GM23338 (cell line): ENCODE measurements around the gene RNF186. TPM values are rescaled to one million over a fixed set of nuclear protein-coding genes. Genes with fewer than 3 reads are reported as not detected.
A peak's percentile ranks its signal among the peaks of the same experiment; 100 is the strongest.
"Not testable (repeated sequence)": the region's sequence is repeated elsewhere in the genome, so short reads cannot be mapped to it uniquely, and the experiment has no call there.

Experiments
- ATAC-seq: fragments of 200-7000 bp; cut with Tn5 transposase; 3 replicates; pipeline ENCODE4 v1.9.1; 2020
- DNase-seq: peaks from one replicate; pipeline ENCODE4 v3.0.0-alpha.2; 2015; ENCODE audit warnings: low spot score
- H2AFZ ChIP-seq: fragments of 200-600 bp; sonication (generic); 2 replicates; pipeline ENCODE4 v1.8.0; 2016; ENCODE audit warnings: antibody characterized with exemption, mild to moderate bottlenecking, moderate library complexity
- H3F3A ChIP-seq: fragments of 200-600 bp; sonication (generic); replicated peaks from 2 replicates; pipeline ENCODE4 v1.8.0; 2017; ENCODE audit warnings: antibody characterized with exemption, mixed run types, low read depth
- H3K27ac ChIP-seq: fragments of 200-600 bp; sonication (generic); 2 replicates; pipeline ENCODE4 v1.6.1; 2016; ENCODE audit warnings: low read depth
- H3K27me3 ChIP-seq: fragments of 200-600 bp; sonication (generic); 2 replicates; pipeline ENCODE4 v1.8.0; 2016; ENCODE audit warnings: mild to moderate bottlenecking, mixed run types, moderate library complexity; ENCODE audit not compliant: insufficient read depth
- H3K36me3 ChIP-seq: fragments of 200-600 bp; sonication (generic); 2 replicates; pipeline ENCODE4 v1.8.0; 2016; ENCODE audit warnings: mild to moderate bottlenecking; ENCODE audit not compliant: insufficient read depth
- H3K4me1 ChIP-seq: fragments of 200-600 bp; sonication (generic); 2 replicates; pipeline ENCODE4 v1.8.0; 2016; ENCODE audit warnings: mild to moderate bottlenecking, moderate library complexity; ENCODE audit not compliant: insufficient read depth
- H3K4me2 ChIP-seq: fragments of 200-600 bp; sonication (generic); 2 replicates; pipeline ENCODE4 v1.7.1; 2017; ENCODE audit warnings: mixed run types
- H3K4me3 ChIP-seq: fragments of 200-600 bp; sonication (generic); 2 replicates; pipeline ENCODE4 v1.6.1; 2016; ENCODE audit warnings: mixed run types
- H3K79me2 ChIP-seq: fragments of 200-600 bp; sonication (generic); replicated peaks from 2 replicates; pipeline ENCODE4 v1.8.0; 2017; ENCODE audit warnings: mild to moderate bottlenecking; ENCODE audit not compliant: insufficient read depth
- H3K9me2 ChIP-seq: fragments of 200-600 bp; sonication (generic); 2 replicates; pipeline ENCODE4 v1.8.0; 2017; ENCODE audit not compliant: insufficient read depth
- H4K20me1 ChIP-seq: fragments of 200-600 bp; sonication (generic); replicated peaks from 2 replicates; pipeline ENCODE4 v1.8.0; 2017; ENCODE audit warnings: mild to moderate bottlenecking; ENCODE audit not compliant: insufficient read depth
- H3K27ac Mint-ChIP-seq: 2 replicates; pipeline ENCODE4 v1.8.0; 2020; ENCODE audit warnings: inconsistent platforms, mild to moderate bottlenecking, moderate library complexity, mixed read lengths
- H3K27me3 Mint-ChIP-seq: 3 replicates; pipeline ENCODE4 v1.8.0; 2022; ENCODE audit warnings: low read depth, mild to moderate bottlenecking, moderate library complexity, mixed read lengths, inconsistent platforms; ENCODE audit not compliant: insufficient read depth, poor library complexity
- H3K36me3 Mint-ChIP-seq: 3 replicates; pipeline ENCODE4 v1.8.0; 2021; ENCODE audit warnings: low read depth, mild to moderate bottlenecking, inconsistent platforms, moderate library complexity, mixed read lengths
- H3K4me1 Mint-ChIP-seq: 3 replicates; pipeline ENCODE4 v1.8.0; 2020; ENCODE audit warnings: mild to moderate bottlenecking, inconsistent platforms, mixed read lengths
- H3K4me3 Mint-ChIP-seq: 3 replicates; pipeline ENCODE4 v1.8.0; 2021; ENCODE audit warnings: moderate library complexity, mild to moderate bottlenecking, inconsistent platforms, mixed read lengths
- H3K9me3 Mint-ChIP-seq: 3 replicates; pipeline ENCODE4 v1.8.0; 2020; ENCODE audit warnings: moderate library complexity, mild to moderate bottlenecking, inconsistent platforms, mixed read lengths
- ETS1 ChIP-seq: IDR thresholded peaks from 2 replicates; pipeline ENCODE4 v1.6.1; 2016; ENCODE audit warnings: antibody characterized with exemption
- EZH2 ChIP-seq: fragments of 200-600 bp; sonication (generic); IDR thresholded peaks from one replicate; pipeline ENCODE4 v1.8.0; 2017; ENCODE audit warnings: antibody characterized with exemption, mild to moderate bottlenecking, low read depth; ENCODE audit not compliant: unreplicated experiment
- EZH2phosphoT487 ChIP-seq: fragments of 200-600 bp; sonication (generic); IDR thresholded peaks from one replicate; pipeline ENCODE4 v1.8.1; 2018; ENCODE audit warnings: antibody characterized with exemption; ENCODE audit not compliant: unreplicated experiment
- JUNB ChIP-seq: IDR thresholded peaks from one replicate; pipeline ENCODE4 v1.6.1; 2016; ENCODE audit warnings: antibody characterized with exemption; ENCODE audit not compliant: unreplicated experiment
- NANOG ChIP-seq: IDR thresholded peaks from 2 replicates; pipeline ENCODE4 v1.6.1; 2016; ENCODE audit warnings: antibody characterized with exemption, borderline replicate concordance
- POLR2AphosphoS5 ChIP-seq: IDR thresholded peaks from 2 replicates; pipeline ENCODE4 v1.6.1; 2016; ENCODE audit warnings: antibody characterized with exemption, low read depth
- STAT1 ChIP-seq: IDR thresholded peaks from one replicate; pipeline ENCODE4 v1.6.1; 2016; ENCODE audit warnings: antibody characterized with exemption; ENCODE audit not compliant: unreplicated experiment
- ZNF331 ChIP-seq: fragments of 250-450 bp; sonication (Bioruptor Pico); IDR thresholded peaks from 2 replicates; pipeline ENCODE4 v1.5.0; 2020; ENCODE audit warnings: low read depth, mild to moderate bottlenecking, moderate library complexity
- polyA plus RNA-seq: library from polyadenylated mRNA; unstranded; fragments of >200 nt; fragmentation: Nextera tagmentation; extraction: Ambion mirVana; gene quantifications from 2 replicates; pipeline ENCODE4 v1.2.1, GENCODE V29; 2016
- total RNA-seq: library from RNA; depleted of rRNA; stranded (reverse); fragments of >200 nt; shearing (Covaris generic); gene quantifications from 2 replicates; pipeline ENCODE4 v1.2.3, GENCODE V29; 2014
- TF ChIP-seq, protein P1 (sequence below), 2 experiments: fragments of 200-600 bp in 1 of 2; sonication (generic) in 1 of 2; conservative IDR thresholded peaks; 2 replicates each; pipeline versions ENCODE4 v1.5.1 to v1.6.1; 2016 to 2017; ENCODE audit warnings: antibody characterized with exemption in 2 of 2, low read depth in 2 of 2, mild to moderate bottlenecking in 2 of 2, moderate library complexity in 1 of 2
- TF ChIP-seq, protein P2 (sequence below): fragments of 250-450 bp; sonication (Bioruptor Pico); IDR thresholded peaks from 2 replicates; pipeline ENCODE4 v1.5.0; 2020; ENCODE audit warnings: mild to moderate bottlenecking, moderate library complexity

The RNF186 gene
- total and polyA plus RNA-seq, 2 experiments from 2014 or later = not detected

DNA sequence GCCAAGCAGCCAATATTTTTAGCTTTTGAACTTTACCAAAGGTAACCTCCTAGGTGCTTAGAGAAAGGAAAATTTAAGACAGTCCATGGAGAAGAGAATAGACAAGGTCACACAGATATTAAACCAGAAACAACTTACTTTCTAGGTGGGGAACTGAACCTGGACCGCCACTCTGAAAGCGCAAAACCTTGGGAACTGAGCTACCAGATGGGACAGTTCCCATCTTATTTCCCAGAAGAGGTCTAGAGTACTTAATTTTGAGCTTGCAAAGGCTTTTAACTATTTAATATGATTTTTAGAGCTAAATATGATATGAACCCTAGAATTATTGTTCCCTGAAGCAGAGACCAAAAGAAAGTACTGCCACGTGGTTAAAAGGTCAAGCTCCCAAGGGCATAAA is 34.2 kb upstream of the RNF186 start:
- not testable (repeated sequence) for H3K27me3 Mint-ChIP-seq, H3K27me3 ChIP-seq, H4K20me1 ChIP-seq, H3K36me3 Mint-ChIP-seq, ATAC-seq, H3K27ac ChIP-seq, H3K9me3 Mint-ChIP-seq, H3K4me1 ChIP-seq, H3K4me3 Mint-ChIP-seq, H3K79me2 ChIP-seq, H3K36me3 ChIP-seq, H3K27ac Mint-ChIP-seq, H3K4me1 Mint-ChIP-seq, H3K4me2 ChIP-seq, H2AFZ ChIP-seq, H3K9me2 ChIP-seq, H3F3A ChIP-seq, DNase-seq, H3K4me3 ChIP-seq

- H3K4me1 Mint-ChIP-seq, H3K4me1 ChIP-seq, H2AFZ ChIP-seq, H3K4me3 Mint-ChIP-seq, H3K9me2 ChIP-seq, H3K27ac ChIP-seq, H3K36me3 ChIP-seq, DNase-seq, H3K4me3 ChIP-seq, H3K9me3 Mint-ChIP-seq, H3K79me2 ChIP-seq, ATAC-seq, H3K27me3 Mint-ChIP-seq, H3K4me2 ChIP-seq, H4K20me1 ChIP-seq, H3K27me3 ChIP-seq, H3K36me3 Mint-ChIP-seq, H3K27ac Mint-ChIP-seq, H3F3A ChIP-seq: not testable (repeated sequence)
Measured at GRCh38 chr1:19847334-19847733, 32.3 kb upstream of the RNF186 start.

DNA sequence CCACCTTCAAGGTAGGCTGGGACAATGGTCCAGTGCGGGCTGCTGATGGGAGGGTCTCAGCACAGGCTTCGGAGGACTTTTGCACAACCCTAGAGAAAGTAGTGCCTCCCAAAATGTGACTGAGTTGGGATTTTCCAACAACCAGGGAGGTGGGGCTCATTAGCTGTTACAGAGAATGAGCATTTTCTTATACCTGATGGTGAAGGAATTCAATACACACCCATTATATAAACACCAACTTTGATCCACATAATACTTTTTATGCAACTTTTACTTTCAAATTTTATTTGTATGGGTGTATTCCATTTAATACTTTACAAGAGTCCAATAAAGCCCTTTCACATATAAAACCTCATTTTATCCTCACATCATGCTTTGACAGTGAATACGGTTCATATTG is 31.3 kb upstream of the RNF186 start:
- no peak overlapping the region for H3K4me2 ChIP-seq
- no peaks in the 10 kb centered on the region for H4K20me1 ChIP-seq
- Mint-ChIP-seq H3K36me3 (no peaks in the 10 kb centered on the region), H3K27me3 (peaks cover 4% of the 10 kb centered on the region), H3K4me1 (peaks cover 6% of the 10 kb centered on the region), H3K9me3 (no peaks in the 10 kb centered on the region), H3K27ac (no peak overlapping the region), H3K4me3 (no peak overlapping the region)
- no peaks in the 10 kb centered on the region for H3K79me2 ChIP-seq
- no peak overlapping the region for H3K4me3 ChIP-seq
- H3K9me2 ChIP-seq = no peaks in the 10 kb centered on the region
- DNase-seq = no peak
- no peaks in the 10 kb centered on the region for H3F3A ChIP-seq
- no peak for ATAC-seq
- H3K27me3 ChIP-seq = no peaks in the 10 kb centered on the region
- no peaks in the 10 kb centered on the region for H3K36me3 ChIP-seq
- no peaks in the 10 kb centered on the region for H3K4me1 ChIP-seq
- H3K27ac ChIP-seq = no peak overlapping the region
- H2AFZ ChIP-seq = 0 out of 2 replicates have a peak overlapping the region, but pooled peaks have one; percentile 10
- TF ChIP-seq POLR2AphosphoS5 = no peak
- TF ChIP-seq, protein P1, sequence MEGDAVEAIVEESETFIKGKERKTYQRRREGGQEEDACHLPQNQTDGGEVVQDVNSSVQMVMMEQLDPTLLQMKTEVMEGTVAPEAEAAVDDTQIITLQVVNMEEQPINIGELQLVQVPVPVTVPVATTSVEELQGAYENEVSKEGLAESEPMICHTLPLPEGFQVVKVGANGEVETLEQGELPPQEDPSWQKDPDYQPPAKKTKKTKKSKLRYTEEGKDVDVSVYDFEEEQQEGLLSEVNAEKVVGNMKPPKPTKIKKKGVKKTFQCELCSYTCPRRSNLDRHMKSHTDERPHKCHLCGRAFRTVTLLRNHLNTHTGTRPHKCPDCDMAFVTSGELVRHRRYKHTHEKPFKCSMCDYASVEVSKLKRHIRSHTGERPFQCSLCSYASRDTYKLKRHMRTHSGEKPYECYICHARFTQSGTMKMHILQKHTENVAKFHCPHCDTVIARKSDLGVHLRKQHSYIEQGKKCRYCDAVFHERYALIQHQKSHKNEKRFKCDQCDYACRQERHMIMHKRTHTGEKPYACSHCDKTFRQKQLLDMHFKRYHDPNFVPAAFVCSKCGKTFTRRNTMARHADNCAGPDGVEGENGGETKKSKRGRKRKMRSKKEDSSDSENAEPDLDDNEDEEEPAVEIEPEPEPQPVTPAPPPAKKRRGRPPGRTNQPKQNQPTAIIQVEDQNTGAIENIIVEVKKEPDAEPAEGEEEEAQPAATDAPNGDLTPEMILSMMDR (conservative IDR thresholded peaks at IDR 0.05; ENCODE audit: low read depth in 2 of 2) = no peak
- TF ChIP-seq EZH2 = no peak
- TF ChIP-seq EZH2phosphoT487 = no peak
- TF ChIP-seq ETS1 = no peak
- no peak for TF ChIP-seq NANOG
- no peak for TF ChIP-seq ZNF331
- TF ChIP-seq, protein P2, sequence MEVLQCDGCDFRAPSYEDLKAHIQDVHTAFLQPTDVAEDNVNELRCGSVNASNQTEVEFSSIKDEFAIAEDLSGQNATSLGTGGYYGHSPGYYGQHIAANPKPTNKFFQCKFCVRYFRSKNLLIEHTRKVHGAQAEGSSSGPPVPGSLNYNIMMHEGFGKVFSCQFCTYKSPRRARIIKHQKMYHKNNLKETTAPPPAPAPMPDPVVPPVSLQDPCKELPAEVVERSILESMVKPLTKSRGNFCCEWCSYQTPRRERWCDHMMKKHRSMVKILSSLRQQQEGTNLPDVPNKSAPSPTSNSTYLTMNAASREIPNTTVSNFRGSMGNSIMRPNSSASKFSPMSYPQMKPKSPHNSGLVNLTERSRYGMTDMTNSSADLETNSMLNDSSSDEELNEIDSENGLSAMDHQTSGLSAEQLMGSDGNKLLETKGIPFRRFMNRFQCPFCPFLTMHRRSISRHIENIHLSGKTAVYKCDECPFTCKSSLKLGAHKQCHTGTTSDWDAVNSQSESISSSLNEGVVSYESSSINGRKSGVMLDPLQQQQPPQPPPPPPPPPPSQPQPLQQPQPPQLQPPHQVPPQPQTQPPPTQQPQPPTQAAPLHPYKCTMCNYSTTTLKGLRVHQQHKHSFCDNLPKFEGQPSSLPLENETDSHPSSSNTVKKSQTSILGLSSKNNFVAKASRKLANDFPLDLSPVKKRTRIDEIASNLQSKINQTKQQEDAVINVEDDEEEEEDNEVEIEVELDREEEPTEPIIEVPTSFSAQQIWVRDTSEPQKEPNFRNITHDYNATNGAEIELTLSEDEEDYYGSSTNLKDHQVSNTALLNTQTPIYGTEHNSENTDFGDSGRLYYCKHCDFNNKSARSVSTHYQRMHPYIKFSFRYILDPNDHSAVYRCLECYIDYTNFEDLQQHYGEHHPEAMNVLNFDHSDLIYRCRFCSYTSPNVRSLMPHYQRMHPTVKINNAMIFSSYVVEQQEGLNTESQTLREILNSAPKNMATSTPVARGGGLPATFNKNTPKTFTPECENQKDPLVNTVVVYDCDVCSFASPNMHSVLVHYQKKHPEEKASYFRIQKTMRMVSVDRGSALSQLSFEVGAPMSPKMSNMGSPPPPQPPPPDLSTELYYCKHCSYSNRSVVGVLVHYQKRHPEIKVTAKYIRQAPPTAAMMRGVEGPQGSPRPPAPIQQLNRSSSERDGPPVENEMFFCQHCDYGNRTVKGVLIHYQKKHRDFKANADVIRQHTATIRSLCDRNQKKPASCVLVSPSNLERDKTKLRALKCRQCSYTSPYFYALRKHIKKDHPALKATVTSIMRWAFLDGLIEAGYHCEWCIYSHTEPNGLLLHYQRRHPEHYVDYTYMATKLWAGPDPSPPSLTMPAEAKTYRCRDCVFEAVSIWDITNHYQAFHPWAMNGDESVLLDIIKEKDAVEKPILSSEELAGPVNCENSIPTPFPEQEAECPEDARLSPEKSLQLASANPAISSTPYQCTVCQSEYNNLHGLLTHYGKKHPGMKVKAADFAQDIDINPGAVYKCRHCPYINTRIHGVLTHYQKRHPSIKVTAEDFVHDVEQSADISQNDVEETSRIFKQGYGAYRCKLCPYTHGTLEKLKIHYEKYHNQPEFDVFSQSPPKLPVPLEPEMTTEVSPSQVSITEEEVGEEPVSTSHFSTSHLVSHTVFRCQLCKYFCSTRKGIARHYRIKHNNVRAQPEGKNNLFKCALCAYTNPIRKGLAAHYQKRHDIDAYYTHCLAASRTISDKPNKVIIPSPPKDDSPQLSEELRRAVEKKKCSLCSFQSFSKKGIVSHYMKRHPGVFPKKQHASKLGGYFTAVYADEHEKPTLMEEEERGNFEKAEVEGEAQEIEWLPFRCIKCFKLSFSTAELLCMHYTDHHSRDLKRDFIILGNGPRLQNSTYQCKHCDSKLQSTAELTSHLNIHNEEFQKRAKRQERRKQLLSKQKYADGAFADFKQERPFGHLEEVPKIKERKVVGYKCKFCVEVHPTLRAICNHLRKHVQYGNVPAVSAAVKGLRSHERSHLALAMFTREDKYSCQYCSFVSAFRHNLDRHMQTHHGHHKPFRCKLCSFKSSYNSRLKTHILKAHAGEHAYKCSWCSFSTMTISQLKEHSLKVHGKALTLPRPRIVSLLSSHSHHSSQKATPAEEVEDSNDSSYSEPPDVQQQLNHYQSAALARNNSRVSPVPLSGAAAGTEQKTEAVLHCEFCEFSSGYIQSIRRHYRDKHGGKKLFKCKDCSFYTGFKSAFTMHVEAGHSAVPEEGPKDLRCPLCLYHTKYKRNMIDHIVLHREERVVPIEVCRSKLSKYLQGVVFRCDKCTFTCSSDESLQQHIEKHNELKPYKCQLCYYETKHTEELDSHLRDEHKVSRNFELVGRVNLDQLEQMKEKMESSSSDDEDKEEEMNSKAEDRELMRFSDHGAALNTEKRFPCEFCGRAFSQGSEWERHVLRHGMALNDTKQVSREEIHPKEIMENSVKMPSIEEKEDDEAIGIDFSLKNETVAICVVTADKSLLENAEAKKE (CRISPR knock-in tag) = no peak
- TF ChIP-seq JUNB = no peak
- no peak for TF ChIP-seq STAT1
